HCT116 (cell line): Measurements from ENCODE around the gene FAM83G. TPM values are rescaled to one million over a fixed set of nuclear protein-coding genes. Genes with fewer than 3 reads are reported as not detected.

Experiments
- ATAC-seq: fragments of 200-7000 bp; cut with Tn5 transposase; 2 replicates; pipeline ENCODE4 v1.9.1; 2020; ENCODE audit warnings: mild to moderate bottlenecking, moderate library complexity
- BruUV-seq: library from RNA; stranded (reverse); fragments of 400-500 nt; replicated peaks from 2 replicates; lab custom pipeline; 2021; lab: Mats Ljungman, UMichigan
- CTCF ChIA-PET: fragments of 300-600 bp; sonication (Branson Sonifier 250); formaldehyde crosslinking; loops from one replicate; lab custom pipeline; 2021; ENCODE audit warnings: antibody characterized with exemption; lab: Charles Lee
- POLR2A ChIA-PET: fragments of 300-600, 350-600 bp; sonication (Branson Sonifier 250); formaldehyde crosslinking; loops from one replicate; lab custom pipeline; 2021; ENCODE audit warnings: antibody characterized with exemption; lab: Charles Lee
- RAD21 ChIA-PET, 2 experiments: fragments of 300-600 bp; sonication (Branson Sonifier 250); formaldehyde crosslinking; loops; one replicate each; lab custom pipeline; 2023; ENCODE audit warnings: low total read pairs in 2 of 2; ENCODE audit not compliant: uncharacterized antibody in 2 of 2, unreplicated experiment in 2 of 2, low non-redundant PET in 1 of 2; lab: Charles Lee
- DNase-seq: peaks from one replicate; pipeline ENCODE4 v3.0.0-alpha.2; 2010; ENCODE audit warnings: low read depth, low spot score
- H2AFZ ChIP-seq: fragments of 200-600 bp; shearing (Covaris generic), sonication (generic); 2 replicates; pipeline ENCODE4 v1.6.1; 2017; ENCODE audit warnings: low read depth, mixed run types, mixed read lengths, antibody characterized with exemption, low read length; ENCODE audit not compliant: poor library complexity, severe bottlenecking
- H3K27ac ChIP-seq: 2 replicates; pipeline ENCODE4 v1.5.1; 2012; ENCODE audit warnings: low read depth, low read length
- H3K27me3 ChIP-seq: fragments of 200-600 bp; sonication (generic); 2 replicates; pipeline ENCODE4 v1.6.1; 2016; ENCODE audit warnings: mixed run types, low read length, mixed read lengths; ENCODE audit not compliant: insufficient read depth
- H3K36me3 ChIP-seq, 2 experiments: fragments of 200-500 bp in 1 of 2; fragments of 200-600 bp in 1 of 2; sonication (Bioruptor generic) in 1 of 2; sonication (generic) in 1 of 2; 2 replicates each; pipeline versions ENCODE4 v1.5.1 to v1.6.1; 2014 to 2016; ENCODE audit warnings: low read length in 2 of 2, inconsistent platforms in 1 of 2, mixed read lengths in 1 of 2, mixed run types in 1 of 2; ENCODE audit not compliant: insufficient read depth in 2 of 2, control insufficient read depth in 1 of 2
- H3K4me1 ChIP-seq, 2 experiments: fragments of 200-600 bp in 1 of 2; sonication (generic) in 1 of 2; 2 replicates each; pipeline versions ENCODE4 v1.5.1 to v1.6.1; 2012 to 2017; ENCODE audit warnings: low read length in 2 of 2, inconsistent platforms in 1 of 2, mild to moderate bottlenecking in 1 of 2, mixed read lengths in 1 of 2, mixed run types in 1 of 2, moderate library complexity in 1 of 2; ENCODE audit not compliant: insufficient read depth in 2 of 2, control insufficient read depth in 1 of 2
- H3K4me2 ChIP-seq: fragments of 200-600 bp; sonication (generic); 2 replicates; pipeline ENCODE4 v1.6.1; 2017; ENCODE audit warnings: mixed run types, low read length, mixed read lengths
- H3K4me3 ChIP-seq, 2 experiments: fragments of 200-600 bp in 1 of 2; sonication (generic) in 1 of 2; replicated peaks in 1 of 2; 2 replicates each; pipeline ENCODE4 v1.5.1; 2011 to 2016; ENCODE audit warnings: low read length in 2 of 2, control low read depth in 1 of 2, low read depth in 1 of 2, mild to moderate bottlenecking in 1 of 2, mixed read lengths in 1 of 2, mixed run types in 1 of 2
- H3K79me2 ChIP-seq: fragments of 200-600 bp; sonication (generic); 2 replicates; pipeline ENCODE4 v1.6.1; 2017; ENCODE audit warnings: mild to moderate bottlenecking, mixed run types, low read length, moderate library complexity, mixed read lengths; ENCODE audit not compliant: insufficient read depth
- H3K9ac ChIP-seq: fragments of 200-600 bp; sonication (generic); 2 replicates; pipeline ENCODE4 v1.6.1; 2016; ENCODE audit warnings: low read length, mixed read lengths
- H3K9me2 ChIP-seq: fragments of 200-600 bp; sonication (generic), shearing (Covaris generic); 2 replicates; pipeline ENCODE4 v1.6.1; 2017; ENCODE audit warnings: mixed run types, mild to moderate bottlenecking, moderate library complexity; ENCODE audit not compliant: insufficient read depth
- H3K9me3 ChIP-seq, 2 experiments: fragments of 200-500 bp in 1 of 2; fragments of 200-600 bp in 1 of 2; sonication (Bioruptor generic) in 1 of 2; sonication (generic) in 1 of 2; 2 replicates each; pipeline ENCODE4 v1.6.1; 2014 to 2017; ENCODE audit warnings: low read length in 2 of 2, mixed read lengths in 2 of 2, inconsistent platforms in 1 of 2, low read depth in 1 of 2, mild to moderate bottlenecking in 1 of 2, mixed run types in 1 of 2, moderate library complexity in 1 of 2; ENCODE audit not compliant: control insufficient read depth in 1 of 2, insufficient read depth in 1 of 2
- H4K20me1 ChIP-seq: fragments of 200-600 bp; sonication (generic), shearing (Covaris generic); 2 replicates; pipeline ENCODE4 v1.6.1; 2017; ENCODE audit warnings: mixed run types, mild to moderate bottlenecking, moderate library complexity; ENCODE audit not compliant: insufficient read depth
- EGR1 ChIP-seq: IDR thresholded peaks from 2 replicates; pipeline ENCODE4 v1.6.1; 2012; ENCODE audit warnings: low read depth
- FOSL1 ChIP-seq: IDR thresholded peaks from 2 replicates; pipeline ENCODE4 v1.6.1; 2012; ENCODE audit warnings: low read depth
- POLR2AphosphoS5 ChIP-seq: IDR thresholded peaks from 2 replicates; pipeline ENCODE4 v1.6.1; 2011; ENCODE audit warnings: mild to moderate bottlenecking, low read depth, low read length, moderate library complexity
- RAD21 ChIP-seq: IDR thresholded peaks from 2 replicates; pipeline ENCODE4 v1.6.1; 2012; ENCODE audit warnings: low read depth, mild to moderate bottlenecking
- SIN3A ChIP-seq: IDR thresholded peaks from 2 replicates; pipeline ENCODE4 v1.6.1; 2012; ENCODE audit warnings: low read depth
- TCF7L2 ChIP-seq: IDR thresholded peaks from 2 replicates; pipeline ENCODE4 v1.7.0; 2011; ENCODE audit warnings: borderline replicate concordance, inconsistent platforms; ENCODE audit not compliant: insufficient read depth, insufficient read length; ENCODE audit errors: extremely low read depth
- intact Hi-C: fragments of 100-400 bp; cut with micrococcal nuclease; formaldehyde crosslinking; loops from 2 replicates; pipeline ENCODE4 v1.10.0; 2022
- total RNA-seq: library from RNA; stranded (reverse); gene quantifications from one replicate; pipeline ENCODE4 v1.2.1, GENCODE V29; 2021; ENCODE audit not compliant: unreplicated experiment
- TF ChIP-seq, protein P1 (sequence below): IDR thresholded peaks from 2 replicates; pipeline ENCODE4 v1.6.1; 2012
- TF ChIP-seq, protein P2 (sequence below): IDR thresholded peaks from 2 replicates; pipeline ENCODE4 v1.6.1; 2012; ENCODE audit warnings: low read depth

FAM83G gene
- total RNA-seq, 1 experiment from 2014 or later, result 33.9 TPM

DNA sequence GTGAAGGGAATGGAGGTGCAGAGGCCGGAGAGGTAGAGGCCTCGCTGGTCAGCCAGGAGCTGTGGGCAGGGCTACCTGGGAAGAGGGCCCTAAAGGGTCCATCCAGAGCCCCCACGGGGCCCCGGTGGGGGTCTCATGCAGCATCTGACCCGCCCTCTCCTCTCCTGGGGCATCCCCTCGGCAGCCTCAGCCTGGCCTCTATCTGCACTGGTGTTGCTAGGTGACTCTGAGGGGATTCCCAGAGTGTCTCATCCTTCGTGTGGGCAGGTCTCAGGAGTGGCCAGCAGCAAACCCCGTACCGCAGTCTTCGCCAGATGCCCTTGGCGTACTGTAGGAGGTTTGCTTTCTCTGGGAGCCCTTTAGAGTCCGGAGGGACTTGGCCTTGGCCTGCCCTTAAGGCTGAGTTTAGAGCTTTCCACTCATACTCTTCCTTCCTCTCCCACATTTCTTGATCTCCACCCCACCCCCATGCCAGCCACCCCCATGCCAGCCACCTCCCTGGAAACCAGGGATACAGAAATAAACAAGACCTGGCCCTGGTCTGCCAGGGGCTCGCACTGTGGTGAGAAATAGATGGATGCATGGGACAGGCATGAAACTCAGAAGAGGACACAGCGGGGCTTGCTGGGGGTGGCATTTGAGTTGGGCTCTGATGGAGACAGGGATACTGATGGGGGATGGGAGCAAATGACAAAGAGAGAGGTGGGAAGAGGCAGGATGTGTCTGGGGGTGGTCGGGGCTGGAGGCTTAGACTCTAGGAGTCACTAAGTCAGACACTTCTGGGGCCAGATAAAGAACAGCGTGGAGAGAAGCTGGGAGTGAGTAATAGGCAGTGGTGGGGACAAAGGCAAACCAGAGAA lies 42.7 kb downstream of the FAM83G start:
- Histone ChIP-seq H3K36me3 (no peaks in the 10 kb centered on the region), H3K9ac (no peak overlapping the region), H3K27me3 (no peaks in the 10 kb centered on the region), H3K4me2 (no peak overlapping the region), H2AFZ (no peak overlapping the region), H3K27ac (no peak overlapping the region), H3K4me1 (peaks cover 6 to 22% of the 10 kb centered on the region in 2 experiments; a peak in 3 of 4 replicates), H3K4me3 (no peak overlapping the region), H4K20me1 (no peaks in the 10 kb centered on the region), H3K9me3 (no peaks in the 10 kb centered on the region), H3K79me2 (no peaks in the 10 kb centered on the region), H3K9me2 (no peaks in the 10 kb centered on the region)
- ATAC-seq (no peak), DNase-seq (no peak)
- POLR2A ChIA-PET, result no interaction called here
- intact Hi-C loops, result no loop called here
- TF ChIP-seq FOSL1 (no peak), EGR1 (no peak), SIN3A (no peak), POLR2AphosphoS5 (no peak), RAD21 (no peak), TCF7L2 (no peak)
- TF ChIP-seq, protein P1, sequence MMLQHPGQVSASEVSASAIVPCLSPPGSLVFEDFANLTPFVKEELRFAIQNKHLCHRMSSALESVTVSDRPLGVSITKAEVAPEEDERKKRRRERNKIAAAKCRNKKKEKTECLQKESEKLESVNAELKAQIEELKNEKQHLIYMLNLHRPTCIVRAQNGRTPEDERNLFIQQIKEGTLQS, result no peak
- TF ChIP-seq, protein P2, sequence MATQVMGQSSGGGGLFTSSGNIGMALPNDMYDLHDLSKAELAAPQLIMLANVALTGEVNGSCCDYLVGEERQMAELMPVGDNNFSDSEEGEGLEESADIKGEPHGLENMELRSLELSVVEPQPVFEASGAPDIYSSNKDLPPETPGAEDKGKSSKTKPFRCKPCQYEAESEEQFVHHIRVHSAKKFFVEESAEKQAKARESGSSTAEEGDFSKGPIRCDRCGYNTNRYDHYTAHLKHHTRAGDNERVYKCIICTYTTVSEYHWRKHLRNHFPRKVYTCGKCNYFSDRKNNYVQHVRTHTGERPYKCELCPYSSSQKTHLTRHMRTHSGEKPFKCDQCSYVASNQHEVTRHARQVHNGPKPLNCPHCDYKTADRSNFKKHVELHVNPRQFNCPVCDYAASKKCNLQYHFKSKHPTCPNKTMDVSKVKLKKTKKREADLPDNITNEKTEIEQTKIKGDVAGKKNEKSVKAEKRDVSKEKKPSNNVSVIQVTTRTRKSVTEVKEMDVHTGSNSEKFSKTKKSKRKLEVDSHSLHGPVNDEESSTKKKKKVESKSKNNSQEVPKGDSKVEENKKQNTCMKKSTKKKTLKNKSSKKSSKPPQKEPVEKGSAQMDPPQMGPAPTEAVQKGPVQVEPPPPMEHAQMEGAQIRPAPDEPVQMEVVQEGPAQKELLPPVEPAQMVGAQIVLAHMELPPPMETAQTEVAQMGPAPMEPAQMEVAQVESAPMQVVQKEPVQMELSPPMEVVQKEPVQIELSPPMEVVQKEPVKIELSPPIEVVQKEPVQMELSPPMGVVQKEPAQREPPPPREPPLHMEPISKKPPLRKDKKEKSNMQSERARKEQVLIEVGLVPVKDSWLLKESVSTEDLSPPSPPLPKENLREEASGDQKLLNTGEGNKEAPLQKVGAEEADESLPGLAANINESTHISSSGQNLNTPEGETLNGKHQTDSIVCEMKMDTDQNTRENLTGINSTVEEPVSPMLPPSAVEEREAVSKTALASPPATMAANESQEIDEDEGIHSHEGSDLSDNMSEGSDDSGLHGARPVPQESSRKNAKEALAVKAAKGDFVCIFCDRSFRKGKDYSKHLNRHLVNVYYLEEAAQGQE, result no peak
- no TSS peak for BruUV-seq
- RAD21 ChIA-PET, result interaction anchor here in 1 of 2 experiments (1.4 kb wide), 1 partner anchor 14 kb away, joined by 3 read pairs; no protein-coding TSS in a partner anchor
- CTCF ChIA-PET, result interaction anchor here (0.7 to 1.6 kb wide), 11 partner anchors 8 to 801 kb away, joined by 3 to 22 read pairs (median 4); partner anchors contain the start of gene SLC5A10
